Neural progenitor cell (in vitro differentiated cells): Measurements from ENCODE around the gene NT5C2. TPM values are rescaled to one million over a fixed set of nuclear protein-coding genes. Genes with fewer than 3 reads are reported as not detected.

Experiments
- DNase-seq: peaks from one replicate; pipeline ENCODE4 v3.0.0-alpha.2; 2016; ENCODE audit warnings: low spot score
- H2AFZ ChIP-seq: fragments of 200-600 bp; sonication (generic); replicated peaks from 2 replicates; pipeline ENCODE4 v1.6.1; 2016; ENCODE audit warnings: antibody characterized with exemption
- H3F3A ChIP-seq: fragments of 200-600 bp; sonication (generic); 2 replicates; pipeline ENCODE4 v1.6.1; 2016; ENCODE audit warnings: antibody characterized with exemption, low read depth
- H3K27ac ChIP-seq: fragments of 200-600 bp; sonication (generic); 2 replicates; pipeline ENCODE4 v1.5.1; 2016; ENCODE audit warnings: mild to moderate bottlenecking
- H3K27me3 ChIP-seq: fragments of 200-600 bp; sonication (generic); 2 replicates; pipeline ENCODE4 v1.6.1; 2016; ENCODE audit warnings: mild to moderate bottlenecking, moderate library complexity
- H3K36me3 ChIP-seq: fragments of 200-600 bp; sonication (generic); 2 replicates; pipeline ENCODE4 v1.5.1; 2016
- H3K4me1 ChIP-seq: fragments of 200-600 bp; sonication (generic); 2 replicates; pipeline ENCODE4 v1.6.1; 2016; ENCODE audit warnings: mixed run types
- H3K4me2 ChIP-seq: fragments of 200-600 bp; sonication (generic); 2 replicates; pipeline ENCODE4 v1.6.1; 2016
- H3K4me3 ChIP-seq: fragments of 200-600 bp; sonication (generic); 2 replicates; pipeline ENCODE4 v1.5.1; 2016
- H3K79me2 ChIP-seq: fragments of 200-600 bp; sonication (generic); 2 replicates; pipeline ENCODE4 v1.6.1; 2016; ENCODE audit warnings: low read depth
- H3K9ac ChIP-seq: fragments of 200-600 bp; sonication (generic); 2 replicates; pipeline ENCODE4 v1.6.1; 2016
- H3K9me3 ChIP-seq: fragments of 200-600 bp; sonication (generic); 2 replicates; pipeline ENCODE4 v1.5.1; 2016; ENCODE audit warnings: low read depth
- H4K20me1 ChIP-seq: fragments of 200-600 bp; sonication (generic); 2 replicates; pipeline ENCODE4 v1.6.1; 2016; ENCODE audit warnings: low read depth
- H3K27ac Mint-ChIP-seq: 3 replicates; pipeline ENCODE4 v1.8.0; 2021; ENCODE audit warnings: mixed read lengths
- H3K27me3 Mint-ChIP-seq: 2 replicates; pipeline ENCODE4 v1.8.0; 2022; ENCODE audit warnings: low read depth, mild to moderate bottlenecking, inconsistent platforms, moderate library complexity, mixed read lengths; ENCODE audit not compliant: insufficient read depth
- H3K36me3 Mint-ChIP-seq: 3 replicates; pipeline ENCODE4 v1.8.0; 2021; ENCODE audit warnings: mixed read lengths
- H3K4me1 Mint-ChIP-seq: 3 replicates; pipeline ENCODE4 v1.8.0; 2021; ENCODE audit warnings: mixed read lengths
- H3K4me3 Mint-ChIP-seq: 3 replicates; pipeline ENCODE4 v1.8.0; 2021; ENCODE audit warnings: mild to moderate bottlenecking, moderate library complexity, mixed read lengths
- H3K9me3 Mint-ChIP-seq: 3 replicates; pipeline ENCODE4 v1.8.0; 2020; ENCODE audit warnings: mixed read lengths
- CTCF ChIP-seq: fragments of 200-600 bp; sonication (generic); IDR thresholded peaks from 2 replicates; pipeline ENCODE4 v1.5.1; 2017; ENCODE audit warnings: antibody characterized with exemption, mild to moderate bottlenecking
- EZH2 ChIP-seq: fragments of 200-600 bp; sonication (generic); IDR thresholded peaks from 2 replicates; pipeline ENCODE4 v1.6.1; 2017; ENCODE audit warnings: antibody characterized with exemption, mild to moderate bottlenecking, moderate library complexity
- EZH2phosphoT487 ChIP-seq: fragments of 200-600 bp; sonication (generic); IDR thresholded peaks from 2 replicates; pipeline ENCODE4 v1.6.1; 2017; ENCODE audit warnings: antibody characterized with exemption
- total RNA-seq: library from RNA; depleted of rRNA; stranded (reverse); fragments of >200 nt; gene quantifications from 2 replicates; pipeline ENCODE4 v1.2.3, GENCODE V29; 2015; ENCODE audit warnings: low replicate concordance

NT5C2 gene
- total RNA-seq, 1 donor from 2014 or later: 63.6 TPM

GRCh38 chr10:103038570-103038969 lies 154.5 kb downstream of the NT5C2 start:
- DNase-seq: no peak
- TF ChIP-seq EZH2phosphoT487 (no peak), CTCF (no peak), EZH2 (no peak)
- H4K20me1 ChIP-seq: no peaks in the 10 kb centered on the region
- H3K27ac ChIP-seq: no peak overlapping the region
- H3K79me2 ChIP-seq: no peaks in the 10 kb centered on the region
- Mint-ChIP-seq H3K9me3 (no peaks in the 10 kb centered on the region), H3K27me3 (no peaks in the 10 kb centered on the region), H3K27ac (no peak overlapping the region), H3K36me3 (no peaks in the 10 kb centered on the region), H3K4me3 (no peak overlapping the region), H3K4me1 (peaks cover 15% of the 10 kb centered on the region)
- H3K27me3 ChIP-seq: no peaks in the 10 kb centered on the region
- H3K4me3 ChIP-seq: no peak overlapping the region
- H3K9me3 ChIP-seq: no peaks in the 10 kb centered on the region
- H2AFZ ChIP-seq: no peak overlapping the region
- H3K9ac ChIP-seq: no peak overlapping the region
- peaks cover 15% of the 10 kb centered on the region for H3F3A ChIP-seq
- H3K36me3 ChIP-seq: no peaks in the 10 kb centered on the region
- peaks cover 19% of the 10 kb centered on the region for H3K4me1 ChIP-seq
- no peak overlapping the region for H3K4me2 ChIP-seq

Other genes with a start within 250 kb of the NT5C2 start
- not detected in 2 replicates for gene RPEL1, start 52.6 kb upstream of the NT5C2 start, total RNA-seq
- gene INA, start 83.9 kb upstream of the NT5C2 start, total RNA-seq: 9.7 and 9.8 TPM in 2 replicates
- 22.5 and 28.8 TPM in 2 replicates for gene PCGF6, start 157.9 kb upstream of the NT5C2 start, total RNA-seq
- 19.0 and 22.7 TPM in 2 replicates for gene TAF5, start 174.7 kb upstream of the NT5C2 start, total RNA-seq
- 166 and 324 TPM in 2 replicates for gene ATP5MK, start 203.2 kb upstream of the NT5C2 start, total RNA-seq
- 42.8 and 44.1 TPM in 2 replicates for gene PDCD11, start 203.4 kb upstream of the NT5C2 start, total RNA-seq